H1 (cell line): Measurements from ENCODE around the gene SNAP25. TPM values are rescaled to one million over a fixed set of nuclear protein-coding genes. Genes with fewer than 3 reads are reported as not detected.

Experiments
- BRCA1 ChIP-seq: IDR thresholded peaks from 2 replicates; pipeline ENCODE4 v1.6.1; 2012; ENCODE audit warnings: low read depth, low read length, improper control_type of control experiment
- CEBPB ChIP-seq: IDR thresholded peaks from 2 replicates; pipeline ENCODE4 v1.6.1; 2012; ENCODE audit warnings: low read depth, low read length
- CHD7 ChIP-seq: fragments of 300-600 bp; sonication (generic); IDR thresholded peaks from 2 replicates; pipeline ENCODE4 v1.7.1; 2012; ENCODE audit warnings: low read length, moderate library complexity, mild to moderate bottlenecking, inconsistent platforms; ENCODE audit not compliant: insufficient replicate concordance
- GABPA ChIP-seq: IDR thresholded peaks from 2 replicates; pipeline ENCODE4 v1.6.1; 2011; ENCODE audit warnings: mild to moderate bottlenecking, low read length, moderate library complexity, borderline replicate concordance; ENCODE audit not compliant: insufficient read depth
- POLR2A ChIP-seq, 2 experiments: IDR thresholded peaks; 1 replicate in 1 of 2; 2 replicates in 1 of 2; pipeline ENCODE4 v1.6.1; 2011; ENCODE audit warnings: low read depth in 2 of 2, low read length in 2 of 2, mild to moderate bottlenecking in 2 of 2; ENCODE audit errors: control extremely low read depth in 1 of 2
- TAF1 ChIP-seq: IDR thresholded peaks from 2 replicates; pipeline ENCODE4 v1.6.1; 2011; ENCODE audit warnings: mild to moderate bottlenecking, low read depth, low read length
- polyA plus RNA-seq, 7 experiments: library from polyadenylated mRNA; depleted of rRNA in 3 of 7; stranded (reverse) in 5 of 7; unstranded in 2 of 7; fragments of >200 nt in 5 of 7; fragments of 200-250 nt in 2 of 7; gene quantifications; 1 replicate in 5 of 7; 2 replicates in 1 of 7; 4 replicates in 1 of 7; pipeline versions ENCODE4 v1.2.1 to v1.2.3, GENCODE V29; 2011 to 2013; ENCODE audit warnings: missing spikeins in 2 of 7, mixed read lengths in 2 of 7
- total RNA-seq: library from RNA; stranded (reverse); fragmentation: NEBNext Ultra II Directional; extraction: Animal tissue kit (Norgen Biotek cat#: 25700); gene quantifications from 2 replicates; pipeline ENCODE4 v1.2.1, GENCODE V29; 2021

The SNAP25 gene
- total and polyA plus RNA-seq, 2 of the 8 experiments (the other 6 are each of a cell fraction or from before 2014, with no cell fraction given), result 0.51 to 0.52 TPM

- TF ChIP-seq CHD7 (no peak), POLR2A (IDR thresholded peaks at IDR 0.05; ENCODE audit: control extremely low read depth in 1 of 2, low read depth in 2 of 2, low read length in 2 of 2) (no peak), BRCA1 (no peak), CEBPB (no peak), TAF1 (no peak), GABPA (no peak)
Measured at GRCh38 chr20:10268636-10269035, 50.0 kb downstream of the SNAP25 start (continued).
